IMR-90 (cell line): ENCODE data around the gene ZSCAN9. TPM values are rescaled to one million over a fixed set of nuclear protein-coding genes. Genes with fewer than 3 reads are reported as not detected.
A peak's percentile ranks its signal among the peaks of the same experiment; 100 is the strongest.

Experiments used
- ATAC-seq: fragments of 200-7000 bp; cut with Tn5 transposase; 2 replicates; pipeline ENCODE4 v1.9.1; 2020; ENCODE audit warnings: low read depth, mild to moderate bottlenecking, moderate library complexity
- BruUV-seq: library from RNA; stranded (reverse); fragments of 400-500 nt; replicated peaks from 2 replicates; lab custom pipeline; 2021; lab: Mats Ljungman, UMichigan
- CTCF ChIA-PET: fragments of 300-600 bp; formaldehyde crosslinking; extraction: SDS; loops from one replicate; lab custom pipeline; 2021; ENCODE audit warnings: antibody characterized with exemption; lab: Yijun Ruan, JAX
- POLR2A ChIA-PET: fragments of 300-600 bp; sonication (Branson Sonifier 250); formaldehyde crosslinking; loops from one replicate; lab custom pipeline; 2022; ENCODE audit warnings: antibody characterized with exemption; ENCODE audit not compliant: unreplicated experiment; lab: Charles Lee
- DNase-seq: peaks from one replicate; pipeline ENCODE4 v3.0.0; 2013
- H2AFZ ChIP-seq: replicated peaks from 2 replicates; pipeline ENCODE3; 2013; ENCODE audit warnings: low read length, mild to moderate bottlenecking; ENCODE audit not compliant: poor library complexity
- H2AK5ac ChIP-seq: 2 replicates; pipeline ENCODE4 v1.6.1; 2013; ENCODE audit warnings: low read depth, low read length, inconsistent platforms
- H2AK9ac ChIP-seq: replicated peaks from 2 replicates; pipeline ENCODE3; 2013; ENCODE audit warnings: mild to moderate bottlenecking, low read depth, low read length, moderate library complexity; ENCODE audit not compliant: poor library complexity
- H2BK120ac ChIP-seq: 2 replicates; pipeline ENCODE4 v1.6.1; 2013; ENCODE audit warnings: low read depth, low read length, inconsistent platforms
- H2BK15ac ChIP-seq: 3 replicates; pipeline ENCODE4 v1.6.1; 2013; ENCODE audit warnings: low read depth, low read length, inconsistent platforms
- H2BK20ac ChIP-seq: 2 replicates; pipeline ENCODE4 v1.6.1; 2013; ENCODE audit warnings: low read depth, mild to moderate bottlenecking, inconsistent platforms, low read length, moderate library complexity
- H2BK5ac ChIP-seq: 2 replicates; pipeline ENCODE4 v1.6.1; 2013; ENCODE audit warnings: mild to moderate bottlenecking, low read depth, low read length, inconsistent platforms; ENCODE audit not compliant: poor library complexity, severe bottlenecking
- H3K14ac ChIP-seq: replicated peaks from 2 replicates; pipeline ENCODE4 v1.6.1; 2013; ENCODE audit warnings: low read depth, low read length, inconsistent platforms
- H3K18ac ChIP-seq: 2 replicates; pipeline ENCODE4 v1.6.1; 2013; ENCODE audit warnings: low read depth, low read length, control low read depth
- H3K23ac ChIP-seq: 2 replicates; pipeline ENCODE4 v1.6.1; 2013; ENCODE audit warnings: low read depth, low read length, inconsistent platforms
- H3K27ac ChIP-seq: 2 replicates; pipeline ENCODE4 v1.5.1; 2013; ENCODE audit warnings: mild to moderate bottlenecking, control low read depth, low read length; ENCODE audit not compliant: insufficient read depth
- H3K27me3 ChIP-seq: 2 replicates; pipeline ENCODE4 v1.6.1; 2013; ENCODE audit warnings: low read length; ENCODE audit not compliant: control insufficient read depth, insufficient read depth
- H3K36me3 ChIP-seq: 2 replicates; pipeline ENCODE4 v1.6.1; 2013; ENCODE audit warnings: low read length, mixed read lengths; ENCODE audit not compliant: control insufficient read depth, insufficient read depth
- H3K4ac ChIP-seq: 2 replicates; pipeline ENCODE4 v1.6.1; 2013; ENCODE audit warnings: low read depth, low read length, inconsistent platforms
- H3K4me1 ChIP-seq: 2 replicates; pipeline ENCODE4 v1.6.1; 2013; ENCODE audit warnings: low read length, mixed read lengths; ENCODE audit not compliant: control insufficient read depth, insufficient read depth
- H3K4me2 ChIP-seq: 2 replicates; pipeline ENCODE4 v1.6.1; 2013; ENCODE audit warnings: low read depth, mild to moderate bottlenecking, control low read depth, low read length, moderate library complexity
- H3K4me3 ChIP-seq: 2 replicates; pipeline ENCODE4 v1.5.1; 2013; ENCODE audit warnings: low read depth, mild to moderate bottlenecking, control low read depth, low read length, moderate library complexity; ENCODE audit not compliant: insufficient read depth
- H3K56ac ChIP-seq: 2 replicates; pipeline ENCODE4 v1.6.1; 2013; ENCODE audit warnings: low read length, inconsistent platforms; ENCODE audit not compliant: insufficient read depth; ENCODE audit errors: extremely low read depth
- H3K79me1 ChIP-seq, 2 experiments: 2 replicates each; pipeline ENCODE4 v1.6.1; 2013; ENCODE audit warnings: low read length in 2 of 2, inconsistent platforms in 1 of 2, low read depth in 1 of 2
- H3K9ac ChIP-seq: 2 replicates; pipeline ENCODE4 v1.6.1; 2013; ENCODE audit warnings: low read depth, low read length, control low read depth
- H3K9me1 ChIP-seq: 2 replicates; pipeline ENCODE4 v1.6.1; 2013; ENCODE audit warnings: low read length, inconsistent platforms; ENCODE audit not compliant: insufficient read depth
- H3K9me3 ChIP-seq: 2 replicates; pipeline ENCODE4 v1.6.1; 2013; ENCODE audit warnings: low read length; ENCODE audit not compliant: control insufficient read depth, insufficient read depth
- H4K20me1 ChIP-seq: 2 replicates; pipeline ENCODE4 v1.6.1; 2013; ENCODE audit warnings: low read length, inconsistent platforms; ENCODE audit not compliant: insufficient read depth
- H4K5ac ChIP-seq: 2 replicates; pipeline ENCODE4 v1.6.1; 2013; ENCODE audit warnings: mild to moderate bottlenecking, low read depth, low read length, control low read depth
- H4K8ac ChIP-seq, 2 experiments: 2 replicates each; pipeline ENCODE4 v1.6.1; 2013; ENCODE audit warnings: low read depth in 2 of 2, low read length in 2 of 2, control low read depth in 1 of 2, inconsistent platforms in 1 of 2
- H4K91ac ChIP-seq: 2 replicates; pipeline ENCODE4 v1.6.1; 2013; ENCODE audit warnings: low read depth, low read length, inconsistent platforms; ENCODE audit not compliant: insufficient read depth
- BHLHE40 ChIP-seq: fragments of 150-350 bp; IDR thresholded peaks from 2 replicates; pipeline ENCODE4 v1.6.1; 2016; ENCODE audit warnings: mild to moderate bottlenecking, low read depth, low read length
- CEBPB ChIP-seq: IDR thresholded peaks from 2 replicates; pipeline ENCODE4 v1.6.1; 2012; ENCODE audit warnings: low read depth, low read length, improper control_type of control experiment
- CTCF ChIP-seq: conservative IDR thresholded peaks from 2 replicates; pipeline ENCODE4 v1.5.1; 2012; ENCODE audit warnings: mild to moderate bottlenecking, low read depth, low read length, improper control_type of control experiment
- FOS ChIP-seq: fragments of 150-350 bp; IDR thresholded peaks from 2 replicates; pipeline ENCODE4 v1.6.1; 2016; ENCODE audit warnings: low read depth, low read length
- MAFK ChIP-seq: IDR thresholded peaks from 2 replicates; pipeline ENCODE4 v1.6.1; 2012; ENCODE audit warnings: low read depth, low read length, improper control_type of control experiment
- MAZ ChIP-seq: IDR thresholded peaks from 2 replicates; pipeline ENCODE4 v1.6.1; 2012; ENCODE audit warnings: low read depth, mild to moderate bottlenecking, low read length, improper control_type of control experiment, moderate library complexity, borderline replicate concordance
- MXI1 ChIP-seq: IDR thresholded peaks from 2 replicates; pipeline ENCODE4 v1.6.1; 2012; ENCODE audit warnings: low read depth, mild to moderate bottlenecking, low read length, moderate library complexity, borderline replicate concordance
- NFE2L2 ChIP-seq: fragments of 150-350 bp; IDR thresholded peaks from 2 replicates; pipeline ENCODE4 v1.6.1; 2016; ENCODE audit warnings: low read depth, mild to moderate bottlenecking, low read length
- POLR2A ChIP-seq: IDR thresholded peaks from 2 replicates; pipeline ENCODE4 v1.6.1; 2012; ENCODE audit warnings: mild to moderate bottlenecking, low read depth, low read length
- RAD21 ChIP-seq: IDR thresholded peaks from 2 replicates; pipeline ENCODE4 v1.6.1; 2012; ENCODE audit warnings: low read length, improper control_type of control experiment
- RCOR1 ChIP-seq: IDR thresholded peaks from 2 replicates; pipeline ENCODE4 v1.6.1; 2012; ENCODE audit warnings: mild to moderate bottlenecking, low read length, improper control_type of control experiment; ENCODE audit not compliant: insufficient replicate concordance
- RFX5 ChIP-seq: IDR thresholded peaks from 2 replicates; pipeline ENCODE4 v1.8.0; 2012; ENCODE audit warnings: low read depth, mild to moderate bottlenecking, low read length, moderate library complexity
- SMC3 ChIP-seq: fragments of 150-350 bp; IDR thresholded peaks from 2 replicates; pipeline ENCODE4 v1.6.1; 2016; ENCODE audit warnings: low read depth, mild to moderate bottlenecking, antibody characterized with exemption, low read length, moderate library complexity
- WGBS, 2 experiments: methylation state at CpG; one replicate each; pipeline versions ENCODE4 v1.1.5 to v1.1.7; 2013; ENCODE audit warnings: missing lambda C conversion rate in 2 of 2; ENCODE audit not compliant: insufficient read length in 1 of 2; ENCODE audit errors: extremely low coverage in 2 of 2; 5-methylcytosine and 5-hydroxymethylcytosine counted together
- dilution Hi-C: fragments of 300-500 bp; cut with HindIII; formaldehyde crosslinking; loops from one replicate; pipeline ENCODE4 v1.14.3; 2018; ENCODE audit warnings: low sequenced_read_pairs; ENCODE audit not compliant: unreplicated experiment
- in situ Hi-C: fragments of 300-500 bp; cut with MboI; formaldehyde crosslinking; loops from 3 replicates; pipeline ENCODE4 v1.14.3; 2019; ENCODE audit warnings: low sequenced_read_pairs, inconsistent platforms, mixed read lengths
- intact Hi-C: fragments of 100-400 bp; cut with micrococcal nuclease; formaldehyde crosslinking; loops from 2 replicates; pipeline ENCODE4 v1.10.0; 2022
- polyA plus RNA-seq, 3 experiments: library from polyadenylated mRNA; depleted of rRNA; stranded (reverse); fragments of >200 nt; gene quantifications; 2 replicates each; pipeline ENCODE4 v1.2.3, GENCODE V29; 2012; ENCODE audit warnings: low replicate concordance in 1 of 3
- total RNA-seq: library from RNA; depleted of rRNA; stranded (reverse); fragments of >200 nt; gene quantifications from 2 replicates; pipeline ENCODE4 v1.2.3, GENCODE V29; 2012

Gene ZSCAN9
- total and polyA plus RNA-seq, 2 of the 4 experiments (the other 2 are of a cell fraction): 13.7 to 17.7 TPM

DNA sequence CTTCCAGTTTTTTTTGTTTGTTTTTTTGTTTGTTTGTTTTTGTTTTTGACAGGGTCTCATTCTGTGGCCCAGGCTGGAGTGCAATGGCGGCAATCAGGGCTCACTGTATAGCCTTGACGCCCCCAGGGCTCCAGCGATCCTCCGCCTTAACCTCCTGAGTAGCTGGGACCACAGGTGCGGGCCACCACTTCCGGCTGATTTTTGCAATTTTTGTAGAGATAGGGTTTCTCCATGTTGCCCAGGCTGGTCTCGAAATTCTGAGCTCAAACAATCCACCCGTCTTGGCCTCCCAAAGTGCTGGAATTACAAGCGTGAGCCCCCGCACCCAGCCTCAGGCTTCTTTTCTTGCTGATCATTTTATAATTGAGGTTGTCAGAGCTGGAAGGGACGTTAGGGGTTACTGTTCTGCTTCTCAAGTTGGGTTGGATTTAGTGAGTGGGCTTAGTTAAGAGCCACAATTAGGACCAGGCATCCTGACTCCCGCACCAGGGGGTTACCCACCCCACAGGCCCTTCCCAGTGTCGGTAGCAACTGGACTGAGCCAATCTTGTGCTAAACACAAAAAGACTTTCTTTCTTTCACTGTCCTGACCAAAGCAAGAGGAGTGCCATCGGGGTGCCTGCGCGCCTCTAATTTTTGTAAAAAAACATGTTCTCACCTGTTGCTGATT is 13.1 kb upstream of the ZSCAN9 start (continued):
- no peak for TF ChIP-seq RFX5

GRCh38 chr6:28212510-28213212 is 12.4 kb upstream of the ZSCAN9 start:
- ChIA-PET POLR2A (interaction anchor here (0.8 kb wide), 1 partner anchor 46 kb away, joined by 3 read pairs; no protein-coding TSS in a partner anchor), CTCF (no interaction called here)
- Histone ChIP-seq H2BK20ac (no peak overlapping the region), H3K27ac (no peak overlapping the region), H4K20me1 (no peaks in the 10 kb centered on the region), H2AK9ac (no peak overlapping the region), H3K18ac (no peak overlapping the region), H3K36me3 (no peaks in the 10 kb centered on the region), H3K9me3 (no peaks in the 10 kb centered on the region), H2BK5ac (no peak overlapping the region), H3K27me3 (peaks cover 24% of the 10 kb centered on the region), H3K9me1 (0 out of 2 replicates have a peak, but pooled peaks cover 2% of the 10 kb centered on the region), H3K79me1 (peaks cover under 1 to 4% of the 10 kb centered on the region in 2 experiments; a peak in 2 of 4 replicates), H3K14ac (no peak overlapping the region), H2BK120ac (no peak overlapping the region), H3K4me2 (peak overlapping the region; percentile 73), H2AK5ac (no peak overlapping the region), H2BK15ac (no peak overlapping the region), H3K4ac (no peak overlapping the region), H3K4me1 (no peaks in the 10 kb centered on the region), H3K23ac (peak overlapping the region; percentile 36; the same call in 1 of the 2 replicates), H3K9ac (no peak overlapping the region), H3K4me3 (peak overlapping the region; percentile 58), H2AFZ (peak overlapping the region; percentile 92), H4K8ac (no peak overlapping the region), H3K56ac (no peak overlapping the region), H4K91ac (no peak overlapping the region), H4K5ac (no peak overlapping the region)
- no TSS peak for BruUV-seq
- 0% methylated on average over 2 of the region's 21 CpGs; no CpG with 5 or more reads in 1 of the 2 experiments for WGBS, 2 experiments
- in situ Hi-C loops: loop anchor here (10.0 kb wide), 1 partner anchor 68 kb away; the partner anchor contains the start of gene ZKSCAN8
- ATAC-seq (peak; percentile 92), DNase-seq (peak; percentile 90)
- dilution Hi-C loops: no loop called here
- intact Hi-C loops: loop anchor here (2.0 to 5.0 kb wide), 4 partner anchors 76 to 655 kb away; partner anchors contain the start of gene ZNF165
- TF ChIP-seq MAZ (no peak), MAFK (peak; percentile 88), BHLHE40 (peak; percentile 31; the same call in 1 of the 2 replicates), NFE2L2 (no peak), RCOR1 (no peak), MXI1 (no peak), RFX5 (no peak), CEBPB (peak; percentile 52), POLR2A (no peak), FOS (peak; percentile 90), CTCF (peak; percentile 33; the same call in 1 of the 2 replicates), RAD21 (peak; percentile 35), SMC3 (no peak)
